GM19023 (cell line): Measurements from ENCODE around the gene ATCAY.

Experiments
- ATAC-seq: cut with Tn5 transposase; IDR thresholded peaks from one replicate; pipeline ENCODE4 v1.9.1; 2021; ENCODE audit warnings: mild to moderate bottlenecking, moderate library complexity; ENCODE audit not compliant: unreplicated experiment

ATCAY gene

GRCh38 chr19:3880471-3881271 is at the start of gene ATCAY:
Gene ATCAY (plus strand): TSS chr19:3880685. CDS start chr19:3885768, 5,083 bp downstream.
- ATAC-seq: no peak

GRCh38 chr19:3831601-3832000 is 48.9 kb upstream of the ATCAY start:
- ATAC-seq: no peak

- ATAC-seq: no peak
Measured at GRCh38 chr19:3832001-3832400, 48.5 kb upstream of the ATCAY start.

GRCh38 chr19:3833578-3834348 is 46.7 kb upstream of the ATCAY start:
- no peak for ATAC-seq

GRCh38 chr19:3834349-3835054 is 46.0 kb upstream of the ATCAY start:
- ATAC-seq: no peak

- no peak for ATAC-seq
Measured at GRCh38 chr19:3835055-3835435, 45.4 kb upstream of the ATCAY start.

GRCh38 chr19:3836887-3837286 is 43.6 kb upstream of the ATCAY start:
- no peak for ATAC-seq

GRCh38 chr19:3837332-3837731 is 43.2 kb upstream of the ATCAY start:
- no peak for ATAC-seq

- ATAC-seq: no peak
Measured at GRCh38 chr19:3837922-3838321, 42.6 kb upstream of the ATCAY start.

- no peak for ATAC-seq
Measured at GRCh38 chr19:3838661-3839060, 41.8 kb upstream of the ATCAY start.

- ATAC-seq: no peak
Measured at GRCh38 chr19:3839941-3840340, 40.5 kb upstream of the ATCAY start.

GRCh38 chr19:3840804-3841203 is 39.7 kb upstream of the ATCAY start:
- no peak for ATAC-seq

GRCh38 chr19:3842948-3843347 is 37.5 kb upstream of the ATCAY start:
- ATAC-seq: no peak

- ATAC-seq: no peak
Measured at GRCh38 chr19:3844596-3844995, 35.9 kb upstream of the ATCAY start.

- ATAC-seq: no peak
Measured at GRCh38 chr19:3849092-3849491, 31.4 kb upstream of the ATCAY start.

GRCh38 chr19:3849787-3850186 is 30.7 kb upstream of the ATCAY start:
- ATAC-seq: no peak

GRCh38 chr19:3850320-3850972 is 30.0 kb upstream of the ATCAY start:
- no peak for ATAC-seq

- no peak for ATAC-seq
Measured at GRCh38 chr19:3851254-3852176, 29.0 kb upstream of the ATCAY start.

- ATAC-seq: no peak
Measured at GRCh38 chr19:3852177-3852511, 28.3 kb upstream of the ATCAY start.

GRCh38 chr19:3852614-3853254 is 27.8 kb upstream of the ATCAY start:
- ATAC-seq: no peak
